HG03135 (cell line): ENCODE measurements around the gene CFAP54.
"Not testable (repeated sequence)": the region's sequence is repeated elsewhere in the genome, so short reads cannot be mapped to it uniquely, and the experiment has no call there.

ENCODE experiments used
- ATAC-seq: cut with Tn5 transposase; IDR thresholded peaks from one replicate; pipeline ENCODE4 v1.9.1; 2021; ENCODE audit warnings: mild to moderate bottlenecking, moderate library complexity; ENCODE audit not compliant: unreplicated experiment

The CFAP54 gene

DNA sequence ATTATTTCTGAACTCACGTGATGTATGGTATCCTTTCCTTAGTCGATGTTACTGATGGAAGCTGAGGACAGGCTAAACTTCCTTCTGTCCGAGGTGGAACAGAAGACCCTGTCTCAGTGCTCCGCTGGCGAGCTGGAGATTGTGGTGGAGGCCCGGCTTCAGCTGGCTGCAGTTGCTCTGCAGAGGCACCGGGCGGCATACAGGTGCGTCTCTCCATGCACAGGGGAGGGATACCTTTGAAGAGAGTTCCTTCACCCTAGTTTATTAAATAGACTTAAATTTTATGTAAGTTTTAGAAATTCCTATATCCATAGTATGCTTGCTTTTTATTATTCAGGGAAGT, 231.0 kb downstream of the CFAP54 start:
- ATAC-seq = peak; percentile 68

DNA sequence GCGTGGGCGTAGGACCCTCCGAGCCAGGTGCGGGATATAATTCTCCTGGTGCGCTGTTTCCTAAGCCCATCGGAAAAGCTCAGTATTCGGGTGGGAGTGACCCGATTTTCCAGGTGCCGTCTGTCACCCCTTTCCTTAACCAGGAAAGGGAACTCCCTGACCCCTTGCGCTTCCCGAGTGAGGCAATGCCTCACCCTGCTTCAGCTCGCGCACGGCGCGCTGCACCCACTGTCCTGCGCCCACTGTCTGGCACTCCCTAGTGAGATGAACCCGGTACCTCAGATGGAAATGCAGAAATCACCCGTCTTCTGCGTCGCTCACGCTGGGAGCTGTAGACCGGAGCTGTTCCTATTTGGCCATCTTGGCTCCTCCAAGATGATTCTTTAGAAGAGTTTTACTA, 240.1 kb downstream of the CFAP54 start:
- ATAC-seq = not testable (repeated sequence)

DNA sequence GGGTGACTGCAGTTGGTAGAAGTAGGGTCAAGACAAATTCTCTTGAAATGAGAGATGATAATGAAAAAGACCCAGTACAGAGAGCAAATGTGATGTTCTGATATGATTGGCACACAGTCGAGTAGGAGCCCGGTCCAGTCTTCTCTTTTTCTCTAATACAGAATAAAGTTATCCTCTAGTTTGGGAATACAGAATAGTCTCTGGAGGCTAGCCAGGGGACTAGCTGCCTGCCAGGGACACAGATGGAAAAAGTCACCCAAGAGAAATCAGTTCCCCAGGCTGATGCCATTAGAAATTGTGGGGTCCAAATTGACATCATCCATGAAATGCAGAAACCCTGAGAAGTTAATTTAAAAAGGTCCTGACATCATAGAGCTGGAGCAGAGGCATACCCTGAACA, 240.5 kb downstream of the CFAP54 start:
- no peak for ATAC-seq

DNA sequence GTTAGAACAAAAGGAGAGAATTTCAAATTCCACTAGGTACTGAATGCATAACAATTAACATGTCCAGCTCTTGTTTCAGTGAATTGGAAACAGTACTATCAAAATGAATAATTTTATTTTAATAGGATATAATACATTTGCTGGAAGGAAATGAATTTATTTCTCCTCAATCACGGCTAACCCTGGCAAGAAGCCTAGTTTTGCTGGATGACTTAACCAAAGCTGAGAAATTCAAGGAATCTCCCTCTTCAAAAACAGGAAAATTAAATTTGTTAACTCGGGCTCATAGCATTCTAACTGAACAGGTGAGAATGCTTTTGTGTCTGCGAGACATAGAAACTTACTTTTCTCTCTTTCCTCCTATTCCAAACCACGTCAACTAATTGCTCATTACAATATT, 254.2 kb downstream of the CFAP54 start:
- ATAC-seq = no peak

- no peak for ATAC-seq
Observed at GRCh38 chr12:96749999-96750398, 260.6 kb downstream of the CFAP54 start.

- no peak for ATAC-seq
Observed at GRCh38 chr12:96751626-96752025, 262.2 kb downstream of the CFAP54 start.

GRCh38 chr12:96752211-96752610, 262.8 kb downstream of the CFAP54 start:
- no peak for ATAC-seq

DNA sequence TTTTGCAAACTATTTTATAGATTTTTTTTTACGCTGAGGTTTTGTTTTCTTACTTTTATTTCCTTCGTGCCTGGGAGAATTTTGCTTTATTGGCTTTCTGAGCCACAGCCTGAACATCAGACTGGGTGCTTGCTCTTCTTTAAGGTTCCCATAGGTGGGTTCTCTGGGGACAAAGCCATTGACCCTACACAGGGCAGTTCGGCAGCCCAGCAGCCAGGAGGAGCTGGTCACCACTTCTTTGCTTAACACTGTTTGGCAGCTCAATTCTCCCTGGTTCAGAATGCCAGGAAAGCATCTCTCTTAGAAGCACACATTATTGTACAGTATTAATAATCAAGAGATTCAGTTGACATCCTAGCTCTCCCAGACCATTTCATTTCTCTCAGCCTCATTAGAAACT, 276.9 kb downstream of the CFAP54 start:
- no peak for ATAC-seq

DNA sequence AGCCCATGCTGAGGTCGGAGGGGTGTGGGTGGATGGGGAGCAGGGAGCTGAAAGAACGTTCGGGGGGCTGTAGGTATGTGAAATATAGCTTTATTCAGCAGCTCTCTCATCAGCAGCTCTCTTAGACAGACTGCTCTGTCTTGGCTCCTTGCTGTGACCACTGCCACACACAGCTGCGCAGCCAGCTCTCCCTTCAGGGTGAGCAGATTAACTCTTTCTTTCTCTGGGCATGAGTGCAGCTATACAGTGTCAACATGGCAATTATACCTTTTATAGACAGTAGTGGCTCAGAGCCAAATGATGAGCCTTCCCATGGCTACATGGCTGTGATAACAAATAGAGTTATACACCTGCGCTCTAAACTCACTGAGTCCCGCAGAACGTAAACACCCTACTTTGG, 280.0 kb downstream of the CFAP54 start:
- ATAC-seq = no peak

DNA sequence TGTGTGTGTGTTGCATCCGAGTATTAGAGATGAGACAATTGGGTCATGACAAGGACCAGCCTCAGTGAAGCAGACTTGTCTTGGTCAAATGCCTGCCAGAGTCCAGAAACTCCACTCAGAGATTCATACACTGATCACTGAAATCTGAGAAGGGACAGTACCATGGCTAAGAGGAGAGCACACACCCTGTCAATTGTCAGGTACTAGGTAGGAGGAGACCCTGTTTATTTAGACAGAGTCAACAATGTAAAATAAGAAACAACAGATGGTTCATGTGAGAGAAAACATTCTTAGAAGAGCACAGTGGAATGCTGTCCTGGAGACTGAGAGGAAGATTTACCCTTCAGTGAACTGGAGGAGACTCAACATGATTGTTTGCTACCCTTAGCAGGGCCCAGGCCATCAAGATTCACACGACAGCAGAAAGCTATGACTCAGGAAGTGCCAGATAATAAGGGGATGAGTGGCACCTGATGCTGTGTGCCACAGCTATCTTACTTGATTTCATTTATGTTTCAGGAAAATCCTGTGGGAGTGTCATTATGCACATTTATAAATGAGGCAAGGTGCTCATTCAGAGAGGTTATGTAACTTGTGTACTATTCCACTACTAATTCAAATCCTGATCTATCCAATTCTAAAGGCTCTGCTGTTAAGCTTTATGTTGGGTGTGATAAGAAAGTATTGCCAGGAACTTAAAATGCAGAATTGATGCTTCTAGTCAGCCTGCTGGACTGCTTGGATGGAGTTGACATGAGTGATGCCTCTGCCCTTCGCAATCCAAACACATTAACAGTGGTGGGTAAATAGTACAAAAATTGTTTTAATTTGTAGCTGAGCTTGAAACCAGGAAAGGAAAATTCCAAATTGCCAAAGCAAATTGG, 281.1 kb downstream of the CFAP54 start:
- ATAC-seq = no peak

GRCh38 chr12:96773031-96773430, 283.7 kb downstream of the CFAP54 start:
- no peak for ATAC-seq

- ATAC-seq = no peak
Observed at GRCh38 chr12:96774496-96775256, 285.3 kb downstream of the CFAP54 start.

- ATAC-seq = no peak
Observed at GRCh38 chr12:96776908-96777307, 287.5 kb downstream of the CFAP54 start.

GRCh38 chr12:96780330-96780729, 291.0 kb downstream of the CFAP54 start:
- ATAC-seq = no peak

DNA sequence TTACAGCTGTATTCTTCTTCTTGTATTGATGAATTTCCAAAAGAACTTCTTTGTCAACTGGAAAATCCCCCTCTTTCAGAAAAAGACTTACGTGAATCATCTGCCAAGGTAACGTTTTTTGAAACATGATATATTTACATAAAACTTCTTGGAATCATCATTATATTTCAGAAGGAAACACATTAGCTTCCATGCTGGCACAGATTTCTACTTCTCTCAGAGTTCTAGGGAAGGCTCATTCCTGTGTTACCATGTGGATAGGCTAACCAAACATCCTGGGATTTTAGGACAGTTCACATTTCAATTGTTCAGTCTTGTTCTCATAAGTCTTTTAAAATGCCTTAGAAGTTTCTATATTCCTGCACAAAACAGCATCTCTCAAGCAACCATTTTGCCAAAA, 297.4 kb downstream of the CFAP54 start:
- no peak for ATAC-seq

GRCh38 chr12:96803969-96804368, 314.6 kb downstream of the CFAP54 start:
- no peak for ATAC-seq

GRCh38 chr12:96806272-96806671, 316.9 kb downstream of the CFAP54 start:
- ATAC-seq = no peak

DNA sequence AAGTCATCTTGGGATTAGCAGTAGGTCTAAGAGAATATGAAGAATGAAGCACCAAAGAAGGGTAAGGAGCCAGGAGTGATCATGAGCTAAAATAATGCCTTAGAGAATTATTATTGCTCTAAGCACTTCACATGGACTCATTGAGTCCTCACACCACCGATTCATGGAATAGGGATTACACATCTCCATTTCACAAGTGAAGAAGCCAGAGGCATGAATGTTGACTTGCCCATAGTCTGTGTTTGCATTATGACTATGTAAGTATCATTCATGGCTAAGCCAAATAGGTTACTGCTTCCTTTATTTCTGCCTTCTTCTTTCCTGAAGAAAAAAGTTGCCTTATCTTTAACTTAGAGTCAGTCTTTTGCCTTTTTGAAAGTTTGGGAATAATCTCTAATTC, 318.4 kb downstream of the CFAP54 start:
- ATAC-seq = no peak

GRCh38 chr12:96808587-96808986, 319.2 kb downstream of the CFAP54 start:
- ATAC-seq = no peak

DNA sequence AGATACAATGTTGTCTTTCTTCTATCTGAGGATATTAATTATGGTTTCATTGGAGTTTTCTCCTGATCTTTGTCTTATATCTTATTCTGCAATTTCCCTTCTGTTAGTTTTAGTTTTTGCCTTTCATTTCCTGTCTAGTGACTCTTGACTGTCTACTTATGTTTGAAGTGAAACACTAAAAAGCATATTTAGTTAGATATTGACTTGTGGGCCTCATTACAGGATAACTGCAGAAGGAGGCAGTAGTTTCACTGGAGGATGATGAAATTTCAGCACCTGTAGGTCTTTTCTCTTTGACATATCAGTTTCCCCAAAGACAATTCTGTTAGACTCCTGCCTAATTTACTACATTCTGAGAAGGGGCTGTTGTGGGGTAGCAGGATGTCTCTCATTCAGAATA, 320.1 kb downstream of the CFAP54 start:
- ATAC-seq = no peak

DNA sequence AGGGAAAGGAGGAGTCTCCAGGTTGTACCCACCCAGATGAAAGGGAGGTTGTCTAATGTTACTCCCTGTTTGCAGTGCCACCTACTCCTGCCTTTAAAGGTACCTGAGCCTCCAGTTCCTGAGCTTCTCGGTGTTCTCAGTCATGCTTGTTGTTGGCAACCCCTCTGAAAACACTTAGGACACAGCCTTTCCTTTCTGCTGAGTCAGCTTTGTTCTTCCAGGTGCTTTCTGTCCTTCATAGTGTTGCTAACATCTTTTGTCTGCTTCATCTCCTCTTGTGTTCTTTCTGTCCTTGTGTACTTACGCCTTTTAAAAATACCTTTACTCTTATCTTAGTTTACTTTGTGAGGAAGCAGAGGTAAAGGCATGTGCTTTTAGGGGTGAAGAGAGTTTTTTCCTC, 320.7 kb downstream of the CFAP54 start:
- no peak for ATAC-seq

- ATAC-seq = no peak
Observed at GRCh38 chr12:96810477-96810876, 321.1 kb downstream of the CFAP54 start.
